Endothelial cell of umbilical vein (primary cell): Measurements from ENCODE around the gene ISOC1. TPM values are rescaled to one million over a fixed set of nuclear protein-coding genes. Genes with fewer than 3 reads are reported as not detected.

ENCODE experiments used
- BruUV-seq: library from RNA; stranded (reverse); fragments of 400-500 nt; replicated peaks from 2 replicates; lab custom pipeline; 2021; lab: Mats Ljungman, UMichigan
- CTCF ChIA-PET: fragments of 300-600, 350-600 bp; sonication (Branson Sonifier 250); formaldehyde crosslinking; loops from one replicate; lab custom pipeline; 2021; ENCODE audit warnings: antibody characterized with exemption, inconsistent platforms; lab: Charles Lee
- POLR2A ChIA-PET: fragments of 300-600, 350-600 bp; sonication (Branson Sonifier 250); formaldehyde crosslinking; loops from one replicate; lab custom pipeline; 2021; ENCODE audit warnings: antibody characterized with exemption, inconsistent platforms; lab: Charles Lee
- DNase-seq: peaks from one replicate; pipeline ENCODE4 v3.0.0-alpha.2; 2011; ENCODE audit warnings: low read depth, low spot score
- FAIRE-seq: peaks from 2 replicates; lab custom pipeline; 2011; peaks lifted over from hg19 to GRCh38; lab: Jason Lieb, UNC
- H2AFZ ChIP-seq: 2 replicates; pipeline ENCODE4 v1.6.0; 2012; ENCODE audit warnings: low read depth, low read length, control low read depth, inconsistent platforms
- H3K27ac ChIP-seq: 2 replicates; pipeline ENCODE4 v1.5.1; 2011; ENCODE audit warnings: low read depth, mild to moderate bottlenecking, control low read depth, low read length, moderate library complexity; ENCODE audit not compliant: insufficient read depth
- H3K27me3 ChIP-seq, 2 experiments: 2 replicates each; pipeline versions ENCODE4 v1.6.0 to v1.6.1; 2011; ENCODE audit warnings: low read length in 2 of 2, mixed read lengths in 1 of 2; ENCODE audit not compliant: control insufficient read depth in 2 of 2, insufficient read depth in 2 of 2
- H3K36me3 ChIP-seq, 2 experiments: 2 replicates in 1 of 2; 3 replicates in 1 of 2; pipeline ENCODE4 v1.5.1; 2011; ENCODE audit warnings: low read length in 2 of 2, mild to moderate bottlenecking in 1 of 2, moderate library complexity in 1 of 2; ENCODE audit not compliant: control insufficient read depth in 2 of 2, insufficient read depth in 2 of 2; ENCODE audit errors: extremely low read depth in 1 of 2
- H3K4me1 ChIP-seq: 3 replicates; pipeline ENCODE4 v1.5.1; 2011; ENCODE audit warnings: mild to moderate bottlenecking, low read length; ENCODE audit not compliant: control insufficient read depth, insufficient read depth; ENCODE audit errors: extremely low read depth
- H3K4me2 ChIP-seq: 2 replicates; pipeline ENCODE4 v1.6.1; 2011; ENCODE audit warnings: low read length, control low read depth, mixed read lengths; ENCODE audit not compliant: insufficient read depth
- H3K4me3 ChIP-seq, 3 experiments: fragments of 200-600 bp in 1 of 3; sonication (generic), shearing (Covaris generic) in 1 of 3; replicated peaks in 1 of 3; 2 replicates each; pipeline ENCODE4 v1.5.1; 2011 to 2016; ENCODE audit warnings: control low read depth in 3 of 3, low read length in 3 of 3, mild to moderate bottlenecking in 2 of 3, inconsistent platforms in 1 of 3, low read depth in 1 of 3, moderate library complexity in 1 of 3; ENCODE audit not compliant: insufficient read depth in 1 of 3
- H3K79me2 ChIP-seq: 2 replicates; pipeline ENCODE4 v1.6.0; 2012; ENCODE audit warnings: low read length, inconsistent platforms; ENCODE audit not compliant: control insufficient read depth, insufficient read depth
- H3K9ac ChIP-seq: replicated peaks from 2 replicates; pipeline ENCODE3; 2011; ENCODE audit warnings: low read length, control low read depth; ENCODE audit not compliant: insufficient read depth; ENCODE audit errors: extremely low read depth
- H3K9me1 ChIP-seq: replicated peaks from 3 replicates; pipeline ENCODE4 v1.6.0; 2011; ENCODE audit warnings: mild to moderate bottlenecking, low read length; ENCODE audit not compliant: control insufficient read depth, insufficient read depth; ENCODE audit errors: extremely low read depth
- H3K9me3 ChIP-seq: replicated peaks from 2 replicates; pipeline ENCODE4 v1.5.1; 2012; ENCODE audit warnings: low read length, inconsistent platforms; ENCODE audit not compliant: control insufficient read depth, insufficient read depth
- H4K20me1 ChIP-seq: replicated peaks from 2 replicates; pipeline ENCODE3; 2011; ENCODE audit warnings: mild to moderate bottlenecking, low read length; ENCODE audit not compliant: control insufficient read depth, insufficient read depth; ENCODE audit errors: extremely low read depth
- EZH2 ChIP-seq: IDR thresholded peaks from 2 replicates; pipeline ENCODE4 v1.6.1; 2012; ENCODE audit warnings: borderline replicate concordance, low read depth, mild to moderate bottlenecking, moderate library complexity, low read length, inconsistent platforms; ENCODE audit not compliant: severe bottlenecking
- FOS ChIP-seq: IDR thresholded peaks from 2 replicates; pipeline ENCODE4 v1.6.1; 2011; ENCODE audit warnings: mild to moderate bottlenecking, low read length, moderate library complexity, borderline replicate concordance; ENCODE audit not compliant: insufficient read depth
- GATA2 ChIP-seq: IDR thresholded peaks from 2 replicates; pipeline ENCODE4 v1.7.0; 2011; ENCODE audit warnings: low read depth, mild to moderate bottlenecking, moderate library complexity, mixed read lengths, low read length; ENCODE audit not compliant: insufficient read length, insufficient read depth
- JUN ChIP-seq: IDR thresholded peaks from 2 replicates; pipeline ENCODE4 v1.6.1; 2011; ENCODE audit warnings: borderline replicate concordance, low read depth; ENCODE audit not compliant: insufficient read length, insufficient read depth
- MYC ChIP-seq: IDR thresholded peaks from one replicate; pipeline ENCODE4 v1.6.1; 2011; ENCODE audit warnings: mild to moderate bottlenecking, low read depth, low read length
- POLR2A ChIP-seq: IDR thresholded peaks from 2 replicates; pipeline ENCODE4 v1.6.1; 2012; ENCODE audit warnings: low read depth, mild to moderate bottlenecking, control low read depth, low read length
- POLR2AphosphoS5 ChIP-seq: IDR thresholded peaks from 2 replicates; pipeline ENCODE4 v1.6.1; 2012; ENCODE audit warnings: low read depth, mild to moderate bottlenecking, control low read depth, low read length, moderate library complexity; ENCODE audit not compliant: insufficient read depth
- dilution Hi-C: fragments of 300-500 bp; cut with MboI; formaldehyde crosslinking; loops from one replicate; pipeline ENCODE4 v1.15.0; 2019; ENCODE audit warnings: low sequenced_read_pairs; ENCODE audit not compliant: extremely low pct_ligation_motif_present
- intact Hi-C: fragments of 100-400 bp; cut with micrococcal nuclease; formaldehyde crosslinking; loops from one replicate; pipeline ENCODE4 v1.10.0; 2022
- polyA plus RNA-seq, 4 experiments: library from polyadenylated mRNA; depleted of rRNA in 3 of 4; stranded (reverse) in 3 of 4; unstranded in 1 of 4; fragments of >200 nt; gene quantifications; 2 replicates each; pipeline versions ENCODE4 v1.2.1 to v1.2.3, GENCODE V29; 2011 to 2012; ENCODE audit warnings: missing spikeins in 1 of 4
- total RNA-seq: library from RNA; stranded (reverse); gene quantifications from 2 replicates; pipeline ENCODE4 v1.2.3, GENCODE V29; 2021
- TF ChIP-seq, protein P1 (sequence below), 2 donors: IDR thresholded peaks; 1 replicate in 1 of 2; 2 replicates in 1 of 2; pipeline ENCODE4 v1.5.1; 2011; ENCODE audit warnings: low read length in 2 of 2, mild to moderate bottlenecking in 2 of 2, moderate library complexity in 2 of 2, control low read depth in 1 of 2, inconsistent platforms in 1 of 2, low read depth in 1 of 2; ENCODE audit not compliant: insufficient read depth in 1 of 2; ENCODE audit errors: extremely low read depth in 1 of 2
- TF ChIP-seq, protein P2 (sequence below): IDR thresholded peaks from 2 replicates; pipeline ENCODE4 v1.6.1; 2011; ENCODE audit not compliant: insufficient read depth, insufficient read length

Gene ISOC1
- total and polyA plus RNA-seq, 2 donors (not counting 3 experiments of a cell fraction or from before 2014, with no cell fraction given), result 21.4 to 21.6 TPM

DNA sequence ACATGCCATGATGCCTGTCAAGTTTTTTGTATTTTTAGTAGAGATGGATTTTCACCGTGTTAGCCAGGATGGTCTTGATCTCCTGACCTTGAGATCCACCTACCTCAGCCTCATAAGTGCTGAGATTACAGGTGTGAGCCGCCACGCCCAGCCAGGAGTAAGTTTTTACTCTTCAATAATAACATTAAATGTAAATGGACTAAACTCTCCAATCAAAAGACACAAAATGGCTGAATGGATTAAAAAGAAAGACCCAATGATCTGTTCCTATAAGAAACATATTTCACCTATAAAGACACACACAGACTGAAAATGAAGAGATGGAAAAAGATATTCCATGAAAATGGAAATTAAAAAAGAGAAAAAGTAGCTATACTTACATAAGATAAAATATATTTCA, 37.2 kb upstream of the ISOC1 start:
- dilution Hi-C loops (no loop called here), intact Hi-C loops (no loop called here)
- no peaks in the 10 kb centered on the region for H3K36me3 ChIP-seq
- H3K9me1 ChIP-seq, result no peaks in the 10 kb centered on the region
- TF ChIP-seq GATA2 (no peak), POLR2AphosphoS5 (no peak), JUN (no peak), MYC (no peak), POLR2A (no peak), FOS (no peak), EZH2 (no peak)
- TF ChIP-seq, protein P1, sequence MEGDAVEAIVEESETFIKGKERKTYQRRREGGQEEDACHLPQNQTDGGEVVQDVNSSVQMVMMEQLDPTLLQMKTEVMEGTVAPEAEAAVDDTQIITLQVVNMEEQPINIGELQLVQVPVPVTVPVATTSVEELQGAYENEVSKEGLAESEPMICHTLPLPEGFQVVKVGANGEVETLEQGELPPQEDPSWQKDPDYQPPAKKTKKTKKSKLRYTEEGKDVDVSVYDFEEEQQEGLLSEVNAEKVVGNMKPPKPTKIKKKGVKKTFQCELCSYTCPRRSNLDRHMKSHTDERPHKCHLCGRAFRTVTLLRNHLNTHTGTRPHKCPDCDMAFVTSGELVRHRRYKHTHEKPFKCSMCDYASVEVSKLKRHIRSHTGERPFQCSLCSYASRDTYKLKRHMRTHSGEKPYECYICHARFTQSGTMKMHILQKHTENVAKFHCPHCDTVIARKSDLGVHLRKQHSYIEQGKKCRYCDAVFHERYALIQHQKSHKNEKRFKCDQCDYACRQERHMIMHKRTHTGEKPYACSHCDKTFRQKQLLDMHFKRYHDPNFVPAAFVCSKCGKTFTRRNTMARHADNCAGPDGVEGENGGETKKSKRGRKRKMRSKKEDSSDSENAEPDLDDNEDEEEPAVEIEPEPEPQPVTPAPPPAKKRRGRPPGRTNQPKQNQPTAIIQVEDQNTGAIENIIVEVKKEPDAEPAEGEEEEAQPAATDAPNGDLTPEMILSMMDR (IDR thresholded peaks at IDR 0.05; ENCODE audit: extremely low read depth in 1 of 2, insufficient read depth in 1 of 2, low read depth in 1 of 2, low read length in 2 of 2), result no peak
- TF ChIP-seq, protein P2, sequence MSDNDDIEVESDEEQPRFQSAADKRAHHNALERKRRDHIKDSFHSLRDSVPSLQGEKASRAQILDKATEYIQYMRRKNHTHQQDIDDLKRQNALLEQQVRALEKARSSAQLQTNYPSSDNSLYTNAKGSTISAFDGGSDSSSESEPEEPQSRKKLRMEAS, result no peak
- ChIA-PET POLR2A (no interaction called here), CTCF (interaction anchor here (0.6 to 0.7 kb wide), 2 partner anchors 14 to 467 kb away, joined by 3 read pairs; no protein-coding TSS in a partner anchor)
- H3K9ac ChIP-seq, result no peak overlapping the region
- H3K79me2 ChIP-seq, result no peaks in the 10 kb centered on the region
- no peak for DNase-seq
- no peak overlapping the region for H3K27ac ChIP-seq
- no peak overlapping the region for H3K4me3 ChIP-seq
- no peaks in the 10 kb centered on the region for H4K20me1 ChIP-seq
- H2AFZ ChIP-seq, result no peak overlapping the region
- no peaks in the 10 kb centered on the region for H3K9me3 ChIP-seq
- no peak for FAIRE-seq
- BruUV-seq, result no TSS peak
- no peaks in the 10 kb centered on the region for H3K27me3 ChIP-seq
- H3K4me1 ChIP-seq, result no peaks in the 10 kb centered on the region
- no peak overlapping the region for H3K4me2 ChIP-seq
